GM18873 (cell line): ENCODE measurements around the gene FMNL3.
A peak's percentile ranks its signal among the peaks of the same experiment; 100 is the strongest.
"Not testable (repeated sequence)": the region's sequence is repeated elsewhere in the genome, so short reads cannot be mapped to it uniquely, and the experiment has no call there.

ENCODE experiments used
- ATAC-seq: cut with Tn5 transposase; IDR thresholded peaks from one replicate; pipeline ENCODE4 v1.9.1; 2021; ENCODE audit warnings: mild to moderate bottlenecking, moderate library complexity, moderate number of reproducible peaks; ENCODE audit not compliant: unreplicated experiment, low FRiP score

FMNL3 gene, protein sequence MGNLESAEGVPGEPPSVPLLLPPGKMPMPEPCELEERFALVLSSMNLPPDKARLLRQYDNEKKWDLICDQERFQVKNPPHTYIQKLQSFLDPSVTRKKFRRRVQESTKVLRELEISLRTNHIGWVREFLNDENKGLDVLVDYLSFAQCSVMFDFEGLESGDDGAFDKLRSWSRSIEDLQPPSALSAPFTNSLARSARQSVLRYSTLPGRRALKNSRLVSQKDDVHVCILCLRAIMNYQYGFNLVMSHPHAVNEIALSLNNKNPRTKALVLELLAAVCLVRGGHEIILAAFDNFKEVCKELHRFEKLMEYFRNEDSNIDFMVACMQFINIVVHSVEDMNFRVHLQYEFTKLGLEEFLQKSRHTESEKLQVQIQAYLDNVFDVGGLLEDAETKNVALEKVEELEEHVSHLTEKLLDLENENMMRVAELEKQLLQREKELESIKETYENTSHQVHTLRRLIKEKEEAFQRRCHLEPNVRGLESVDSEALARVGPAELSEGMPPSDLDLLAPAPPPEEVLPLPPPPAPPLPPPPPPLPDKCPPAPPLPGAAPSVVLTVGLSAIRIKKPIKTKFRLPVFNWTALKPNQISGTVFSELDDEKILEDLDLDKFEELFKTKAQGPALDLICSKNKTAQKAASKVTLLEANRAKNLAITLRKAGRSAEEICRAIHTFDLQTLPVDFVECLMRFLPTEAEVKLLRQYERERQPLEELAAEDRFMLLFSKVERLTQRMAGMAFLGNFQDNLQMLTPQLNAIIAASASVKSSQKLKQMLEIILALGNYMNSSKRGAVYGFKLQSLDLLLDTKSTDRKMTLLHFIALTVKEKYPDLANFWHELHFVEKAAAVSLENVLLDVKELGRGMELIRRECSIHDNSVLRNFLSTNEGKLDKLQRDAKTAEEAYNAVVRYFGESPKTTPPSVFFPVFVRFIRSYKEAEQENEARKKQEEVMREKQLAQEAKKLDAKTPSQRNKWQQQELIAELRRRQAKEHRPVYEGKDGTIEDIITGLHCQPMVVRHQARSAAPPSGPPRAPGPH

GRCh38 chr12:49707128-49707811 is at the start of gene FMNL3:
Gene FMNL3, minus strand, starts transcription at chr12:49707405. Its CDS starts 225 bp downstream, at chr12:49707180.
- peak; percentile 55 for ATAC-seq

DNA sequence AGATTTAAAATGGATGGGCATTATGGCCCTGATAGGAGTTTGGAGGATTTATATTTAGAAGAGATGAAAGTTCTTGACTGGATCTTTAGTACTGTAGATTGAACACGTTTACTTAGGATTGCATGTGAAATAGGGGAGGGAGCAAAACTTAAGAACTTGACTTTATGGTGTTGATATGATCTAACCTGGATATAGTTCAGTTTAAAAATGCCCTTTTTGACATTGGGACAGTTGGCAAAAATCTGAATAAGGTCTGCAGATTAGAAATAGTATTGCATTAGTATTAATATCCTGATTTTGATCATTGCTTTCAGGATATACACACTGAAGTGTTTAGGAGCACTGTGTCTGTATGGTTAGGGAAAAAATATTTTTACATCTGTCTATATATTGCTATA is 43.8 kb upstream of the FMNL3 start:
- ATAC-seq: no peak

DNA sequence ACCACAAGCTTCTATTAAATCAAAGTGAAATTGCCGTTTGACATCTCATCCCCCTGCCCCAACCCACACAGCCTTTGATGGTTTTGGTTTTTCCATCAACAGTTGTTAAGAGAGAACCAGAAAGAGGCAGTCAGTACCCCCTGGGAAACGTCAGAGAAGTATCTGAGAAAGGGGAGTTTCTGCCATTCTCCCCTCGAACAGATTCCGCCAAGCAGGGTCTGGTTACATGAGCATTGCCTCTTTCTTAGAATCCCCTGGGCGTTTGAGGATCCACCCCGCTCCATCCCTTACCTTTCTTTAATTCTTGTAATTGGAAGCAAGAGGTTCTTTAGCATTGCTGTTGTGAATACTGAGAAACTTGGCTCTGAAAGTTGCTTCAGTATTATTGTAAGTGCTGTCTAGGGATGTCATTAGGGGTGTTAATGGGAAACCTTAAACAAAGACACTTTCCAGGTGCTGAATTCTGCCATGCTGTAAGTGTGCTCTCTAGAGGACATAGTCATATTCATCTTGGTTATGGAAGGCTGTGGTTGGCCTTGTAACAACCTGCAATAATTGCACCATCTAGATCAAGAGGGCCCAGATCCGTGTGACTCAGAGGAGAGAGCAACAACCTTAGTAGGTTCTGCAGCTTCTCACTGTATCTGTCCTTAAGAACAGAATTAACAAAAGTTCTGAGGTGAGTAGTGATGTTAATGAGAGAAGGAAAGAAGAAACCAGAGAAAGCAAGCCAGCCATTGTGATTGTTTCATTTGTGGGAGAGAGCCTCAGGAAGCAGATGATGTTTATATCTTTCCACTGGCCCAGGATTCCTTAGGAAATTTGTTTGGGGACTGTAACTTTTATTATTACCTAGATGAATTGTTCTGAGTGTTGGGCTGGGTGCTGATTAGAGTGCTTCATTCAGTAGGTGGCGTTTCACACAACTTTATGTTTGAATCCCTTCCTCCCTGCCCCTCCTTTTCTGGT is 43.1 kb upstream of the FMNL3 start:
- no peak for ATAC-seq

- no peak for ATAC-seq
Measured at GRCh38 chr12:49748800-49749199, 41.6 kb upstream of the FMNL3 start.

GRCh38 chr12:49748306-49748705 is 41.1 kb upstream of the FMNL3 start:
- no peak for ATAC-seq

DNA sequence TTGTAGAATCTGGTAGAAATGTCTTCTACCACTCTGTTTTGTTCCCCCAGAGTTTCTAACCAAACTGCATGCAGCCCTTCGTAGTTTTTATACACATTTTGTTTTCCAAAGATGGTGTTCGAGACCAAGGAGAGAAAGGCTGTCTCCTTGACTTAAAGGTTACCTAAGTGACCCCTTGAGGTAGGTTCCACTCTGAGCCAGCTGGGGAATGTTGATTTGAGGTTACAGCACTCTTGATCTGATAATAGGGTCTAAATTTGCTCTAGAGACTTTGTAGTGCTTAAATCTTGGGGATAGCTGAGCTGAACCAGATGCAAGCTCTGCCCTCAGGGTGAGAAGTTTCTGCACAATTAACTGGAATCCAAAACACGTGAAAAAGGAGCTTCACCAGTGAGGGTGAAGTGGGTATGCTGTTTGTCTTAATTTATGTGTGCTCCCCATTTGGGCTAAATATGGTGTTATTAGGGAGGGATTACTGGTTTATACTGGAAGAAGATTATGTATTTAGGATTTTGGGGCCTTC is 37.2 kb upstream of the FMNL3 start:
- no peak for ATAC-seq

- ATAC-seq: peak; percentile 42
Measured at GRCh38 chr12:49741882-49742620, 34.8 kb upstream of the FMNL3 start.

- peak; percentile 91 for ATAC-seq
Measured at GRCh38 chr12:49740930-49741881, 34.0 kb upstream of the FMNL3 start, which contains the start of gene TMBIM6. Gene TMBIM6, plus strand, starts transcription at chr12:49741557. Its CDS starts 10,937 bp downstream, at chr12:49752494.

- ATAC-seq: not testable (repeated sequence)
Measured at GRCh38 chr12:49740277-49740676, 33.1 kb upstream of the FMNL3 start.

DNA sequence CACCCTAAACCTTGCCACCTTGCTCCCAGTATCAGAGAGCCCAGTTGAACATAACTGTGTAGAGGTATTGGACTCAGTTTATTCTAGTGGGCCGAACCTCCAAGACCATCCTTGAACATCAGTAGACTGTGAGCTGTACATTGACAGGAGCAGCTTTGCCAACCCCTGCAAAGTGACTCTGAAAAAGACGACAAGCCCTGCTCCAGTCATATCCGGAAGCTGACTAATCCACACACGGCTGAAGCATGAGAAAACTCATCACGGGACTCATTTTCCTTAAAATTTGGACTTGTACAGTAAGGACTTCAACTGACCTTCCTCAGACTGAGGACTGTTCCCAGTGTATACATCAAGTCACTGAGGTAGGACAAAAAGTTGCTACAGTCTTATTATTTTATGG is 31.5 kb upstream of the FMNL3 start:
- ATAC-seq: not testable (repeated sequence)

DNA sequence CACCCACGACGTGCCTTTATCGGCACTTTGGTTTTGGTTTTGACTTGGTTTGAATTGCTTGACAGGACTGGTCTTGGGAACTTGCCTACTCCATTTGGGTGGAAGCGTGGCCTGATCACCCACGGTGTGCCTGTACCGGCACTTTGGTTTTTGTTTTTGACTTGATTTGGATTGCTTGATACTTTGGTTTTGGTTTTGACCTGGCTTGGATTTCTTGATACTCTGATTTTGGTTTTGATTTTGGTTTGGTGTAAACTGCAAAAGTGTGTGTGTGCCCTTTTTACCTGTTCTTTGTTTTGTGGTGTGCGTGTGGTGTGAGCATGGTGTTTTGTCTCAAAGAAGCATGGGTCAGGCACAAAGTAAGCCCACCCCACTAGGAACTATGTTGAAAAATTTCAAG is 27.7 kb upstream of the FMNL3 start:
- not testable (repeated sequence) for ATAC-seq

GRCh38 chr12:49733219-49734017 is 26.2 kb upstream of the FMNL3 start:
- no peak for ATAC-seq

DNA sequence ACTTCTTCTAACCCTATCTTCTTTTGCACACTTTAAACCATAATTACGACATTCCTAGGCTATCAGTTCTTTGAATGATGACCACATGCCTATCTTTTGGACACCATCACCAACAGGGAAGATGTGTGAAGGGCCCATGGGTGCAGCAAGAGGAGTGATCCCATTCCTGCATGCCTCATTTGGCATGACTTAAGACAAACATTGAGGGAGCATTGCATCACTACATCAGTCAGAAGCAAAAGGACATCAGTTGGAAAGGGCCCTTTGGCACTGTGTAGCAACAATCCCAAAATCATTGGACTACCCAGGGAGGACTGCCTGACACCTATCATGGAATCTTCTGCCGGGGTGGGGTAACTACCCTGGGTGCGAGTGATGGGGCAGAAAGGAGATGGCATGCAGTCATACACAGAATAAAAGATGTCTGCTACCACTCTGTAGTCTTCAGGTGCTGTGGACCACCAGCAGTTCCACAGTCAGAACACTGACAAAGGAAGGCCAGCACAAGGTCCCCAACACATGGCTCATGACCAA is 23.4 kb upstream of the FMNL3 start:
- ATAC-seq: no peak

DNA sequence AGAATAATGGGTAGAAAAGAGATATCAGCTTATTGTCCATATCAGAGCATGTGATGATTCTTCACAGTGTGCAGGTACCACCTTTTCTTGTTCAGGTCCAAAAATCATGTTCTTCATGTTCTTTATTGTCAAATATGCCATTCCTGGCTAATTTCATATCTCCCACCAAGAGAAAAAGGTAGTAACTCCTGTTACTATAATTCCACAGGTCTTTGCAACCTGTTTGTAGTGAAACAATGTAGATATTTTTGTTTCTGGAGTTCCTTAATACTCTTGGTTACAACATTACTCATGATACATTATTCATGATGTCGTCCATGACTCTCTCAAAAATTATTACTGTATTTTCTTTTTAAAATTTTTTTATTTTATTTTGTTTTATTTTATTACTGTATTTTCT is 22.8 kb upstream of the FMNL3 start:
- ATAC-seq: no peak

GRCh38 chr12:49728446-49728845 is 21.2 kb upstream of the FMNL3 start:
- no peak for ATAC-seq

- not testable (repeated sequence) for ATAC-seq
Measured at GRCh38 chr12:49721355-49721754, 14.2 kb upstream of the FMNL3 start.
